Measurements from ENCODE around the gene FDPS.

Gene FDPS

DNA sequence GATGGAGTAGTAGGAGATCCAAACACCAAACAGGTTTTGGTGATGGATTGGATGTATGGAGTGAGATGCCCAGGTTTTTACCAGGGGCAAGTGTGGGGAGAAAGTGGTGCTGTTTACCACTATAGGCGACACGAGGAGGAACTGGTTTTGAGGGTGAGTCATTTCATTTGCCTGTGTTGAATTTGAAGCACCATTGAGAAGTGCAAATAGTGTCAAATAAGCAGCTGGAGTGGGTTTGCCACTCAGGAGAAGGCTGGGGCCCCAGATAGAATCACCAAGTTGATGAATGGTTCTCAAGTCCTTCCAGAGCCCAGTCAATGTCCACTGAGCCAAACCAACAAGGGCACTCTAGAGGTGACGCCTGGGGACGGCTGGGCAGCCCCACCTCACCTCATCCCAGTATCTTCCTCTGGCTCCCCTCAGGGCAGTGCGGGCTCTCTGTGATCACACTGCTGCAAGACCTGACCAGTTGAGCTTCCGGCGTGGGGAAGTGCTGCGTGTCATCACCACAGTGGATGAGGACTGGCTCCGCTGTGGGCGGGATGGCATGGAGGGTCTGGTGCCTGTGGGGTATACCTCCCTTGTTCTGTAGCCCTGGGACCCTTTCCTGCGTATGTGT lies 21.4 kb downstream of the FDPS start:
- Histone ChIP-seq H3K4me3 (no peak overlapping the region), H3K27ac (no peak overlapping the region)
- TF ChIP-seq CTCF (IDR thresholded peaks at IDR 0.05), result no peak
- DNase-seq (ENCODE audit: low spot score), result no peak

DNA sequence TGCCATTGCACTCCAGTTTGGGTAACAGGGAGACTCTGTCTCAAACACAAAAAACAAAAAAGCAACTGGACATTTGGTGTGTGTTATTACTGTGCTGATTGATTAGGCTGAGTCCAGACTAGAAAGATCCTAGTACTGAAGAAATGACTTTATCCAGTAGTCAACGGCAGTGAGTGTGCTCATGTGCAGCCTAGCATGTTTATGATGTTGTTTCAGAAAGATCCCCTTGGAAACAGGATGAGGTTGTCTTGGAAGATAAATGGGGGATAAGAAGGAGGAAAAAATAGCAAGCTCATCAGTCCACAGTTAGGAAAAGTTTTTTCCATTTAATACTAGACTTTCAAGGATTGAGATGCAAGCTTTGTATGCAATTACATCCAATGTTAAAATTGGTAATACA lies 26.3 kb downstream of the FDPS start:
- Histone ChIP-seq H3K4me3 (no peak overlapping the region), H3K27ac (no peak overlapping the region)
- no peak for TF ChIP-seq CTCF (IDR thresholded peaks at IDR 0.05)
- no peak for DNase-seq (ENCODE audit: low spot score)

GRCh38 chr1:155339515-155340097 lies 30.9 kb downstream of the FDPS start:
- Histone ChIP-seq H3K27ac (no peak overlapping the region), H3K4me3 (no peak overlapping the region)
- TF ChIP-seq CTCF (IDR thresholded peaks at IDR 0.05), result no peak
- DNase-seq (ENCODE audit: low spot score), result no peak

GRCh38 chr1:155342842-155343241 lies 34.2 kb downstream of the FDPS start:
- no peak overlapping the region for H3K4me3 ChIP-seq
- no peak for TF ChIP-seq CTCF (IDR thresholded peaks at IDR 0.05)
- H3K27ac ChIP-seq, result no peak overlapping the region
- DNase-seq (ENCODE audit: low spot score), result no peak

GRCh38 chr1:155352631-155353030 lies 44.0 kb downstream of the FDPS start:
- H3K27ac ChIP-seq, result no peak overlapping the region
- TF ChIP-seq CTCF (IDR thresholded peaks at IDR 0.05), result no peak
- DNase-seq (ENCODE audit: low spot score), result no peak
- H3K4me3 ChIP-seq, result no peak overlapping the region

DNA sequence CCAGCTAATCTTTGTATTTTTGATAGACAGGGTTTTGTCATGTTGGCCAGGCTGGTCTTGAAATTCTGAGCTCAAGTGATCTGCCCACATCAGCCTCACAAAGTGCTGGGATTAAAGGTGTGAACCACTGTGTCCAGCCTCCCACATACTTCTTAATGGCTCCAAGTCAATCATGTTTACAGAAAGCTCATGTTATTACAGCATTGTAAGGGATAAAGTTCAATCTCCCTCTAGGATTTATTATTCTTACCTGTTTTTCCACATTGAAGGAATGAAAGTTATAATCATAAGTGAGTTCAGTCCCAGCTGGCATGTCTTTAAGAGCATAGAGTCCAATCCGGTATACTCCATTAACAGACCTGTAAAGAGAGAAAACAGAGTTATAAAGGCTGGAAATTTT lies 51.4 kb downstream of the FDPS start:
- DNase-seq (ENCODE audit: low spot score), result no peak
- no peak for TF ChIP-seq CTCF (IDR thresholded peaks at IDR 0.05)
- Histone ChIP-seq H3K4me3 (no peak overlapping the region), H3K27ac (no peak overlapping the region)

All from coronary artery (tissue), 2 donors.